K562 (cell line): ENCODE data around the gene GMEB2.

Experiments
- CTCF ChIP-seq, 3 experiments: IDR thresholded peaks in 2 of 3; conservative IDR thresholded peaks in 1 of 3; 2 replicates each; pipeline ENCODE4 v1.5.1; 2011 to 2012; ENCODE audit warnings: low read length in 3 of 3, mild to moderate bottlenecking in 3 of 3, control low read depth in 2 of 3, improper control_type of control experiment in 1 of 3, inconsistent platforms in 1 of 3, low read depth in 1 of 3, mixed read lengths in 1 of 3, moderate library complexity in 1 of 3; ENCODE audit not compliant: insufficient read depth in 2 of 3
- DMBX1 ChIP-seq: fragments of 250-450 bp; sonication (Bioruptor Pico); IDR thresholded peaks from 2 replicates; pipeline ENCODE4 v1.8.0; 2022; ENCODE audit warnings: inconsistent platforms, mild to moderate bottlenecking, moderate library complexity, borderline replicate concordance
- DPF2 ChIP-seq: fragments of 450-650 bp; IDR thresholded peaks from 2 replicates; pipeline ENCODE4 v1.6.1; 2016
- EHMT2 ChIP-seq: fragments of 450-650 bp; IDR thresholded peaks from 2 replicates; pipeline ENCODE4 v1.6.1; 2018; ENCODE audit warnings: antibody characterized with exemption
- FOXM1 ChIP-seq, 2 experiments: fragments of 450-650 bp in 1 of 2; sonication (generic) in 1 of 2; formaldehyde crosslinking in 1 of 2; IDR thresholded peaks; 2 replicates each; pipeline versions ENCODE4 v1.6.1 to v1.9.0; 2017 to 2022; ENCODE audit warnings: low read depth in 2 of 2, mild to moderate bottlenecking in 2 of 2, missing genetic modification reagents in 1 of 2, moderate library complexity in 1 of 2
- JUN ChIP-seq, 2 experiments: sonication (generic) in 1 of 2; formaldehyde crosslinking in 1 of 2; IDR thresholded peaks; 2 replicates each; pipeline versions ENCODE4 v1.6.1 to v1.8.0; 2012 to 2022; ENCODE audit warnings: borderline replicate concordance in 2 of 2, mild to moderate bottlenecking in 2 of 2, improper control_type of control experiment in 1 of 2, low read depth in 1 of 2, low read length in 1 of 2, missing genetic modification reagents in 1 of 2
- NFYB ChIP-seq: IDR thresholded peaks from 2 replicates; pipeline ENCODE4 v1.6.1; 2011; ENCODE audit warnings: mild to moderate bottlenecking, moderate library complexity; ENCODE audit not compliant: insufficient read length; ENCODE audit errors: extremely low read depth
- POLR2A ChIP-seq: fragments of 450-650 bp; conservative IDR thresholded peaks from 2 replicates; pipeline ENCODE4 v1.6.1; 2016
- SIN3A ChIP-seq, 2 experiments: fragments of 150-350 bp in 1 of 2; IDR thresholded peaks; 2 replicates each; pipeline ENCODE4 v1.6.1; 2011 to 2016; ENCODE audit warnings: borderline replicate concordance in 2 of 2, low read depth in 2 of 2, low read length in 2 of 2, mild to moderate bottlenecking in 2 of 2, moderate library complexity in 2 of 2; ENCODE audit not compliant: control insufficient read depth in 1 of 2
- TAF1 ChIP-seq: IDR thresholded peaks from 2 replicates; pipeline ENCODE4 v1.6.1; 2011; ENCODE audit warnings: mild to moderate bottlenecking, low read length, moderate library complexity; ENCODE audit not compliant: insufficient read depth, control insufficient read depth, severe bottlenecking; ENCODE audit errors: extremely low read depth
- TGIF2 ChIP-seq: sonication (generic); formaldehyde crosslinking; IDR thresholded peaks from 2 replicates; pipeline ENCODE4 v1.8.1; 2022; ENCODE audit warnings: mild to moderate bottlenecking, missing genetic modification reagents, moderate library complexity
- ZFX ChIP-seq: sonication (generic); formaldehyde crosslinking; IDR thresholded peaks from 2 replicates; pipeline ENCODE4 v1.8.0; 2022; ENCODE audit warnings: mild to moderate bottlenecking, missing genetic modification reagents, moderate library complexity
- TF ChIP-seq, protein P1 (sequence below): fragments of 450-650 bp; conservative IDR thresholded peaks from 2 replicates; pipeline ENCODE4 v1.6.1; 2016; ENCODE audit warnings: missing genetic modification characterization, low read depth, mild to moderate bottlenecking, missing compliant biosample characterization, moderate library complexity

- no peak for TF ChIP-seq JUN (IDR thresholded peaks at IDR 0.05; ENCODE audit: borderline replicate concordance, low read depth, low read length)
- TF ChIP-seq JUN (CRISPR knock-in tag; IDR thresholded peaks at IDR 0.05; ENCODE audit: borderline replicate concordance), result no peak
- no peak for TF ChIP-seq TGIF2
- no peak for TF ChIP-seq CTCF (IDR thresholded peaks at IDR 0.05 in 2 of 3, conservative IDR thresholded peaks at IDR 0.05 in 1 of 3; ENCODE audit: insufficient read depth in 2 of 3, low read depth in 1 of 3, low read length in 3 of 3)
- no peak for TF ChIP-seq EHMT2
- no peak for TF ChIP-seq SIN3A (IDR thresholded peaks at IDR 0.05; ENCODE audit: borderline replicate concordance in 2 of 2, control insufficient read depth in 1 of 2, low read depth in 2 of 2, low read length in 2 of 2)
- TF ChIP-seq FOXM1 (IDR thresholded peaks at IDR 0.05; ENCODE audit: low read depth), result no peak
- TF ChIP-seq FOXM1 (CRISPR knock-in tag; IDR thresholded peaks at IDR 0.05; ENCODE audit: low read depth), result no peak
- no peak for TF ChIP-seq POLR2A
- TF ChIP-seq DMBX1 (CRISPR knock-in tag), result no peak
- TF ChIP-seq DPF2, result no peak
- no peak for TF ChIP-seq NFYB
- TF ChIP-seq TAF1, result no peak
- TF ChIP-seq ZFX (CRISPR knock-in tag), result no peak
- TF ChIP-seq, protein P1, sequence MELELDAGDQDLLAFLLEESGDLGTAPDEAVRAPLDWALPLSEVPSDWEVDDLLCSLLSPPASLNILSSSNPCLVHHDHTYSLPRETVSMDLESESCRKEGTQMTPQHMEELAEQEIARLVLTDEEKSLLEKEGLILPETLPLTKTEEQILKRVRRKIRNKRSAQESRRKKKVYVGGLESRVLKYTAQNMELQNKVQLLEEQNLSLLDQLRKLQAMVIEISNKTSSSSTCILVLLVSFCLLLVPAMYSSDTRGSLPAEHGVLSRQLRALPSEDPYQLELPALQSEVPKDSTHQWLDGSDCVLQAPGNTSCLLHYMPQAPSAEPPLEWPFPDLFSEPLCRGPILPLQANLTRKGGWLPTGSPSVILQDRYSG (tag), result no peak
These were observed 79.0 kb downstream of the GMEB2 start, which contains the start of gene SRMS for GRCh38 chr20:63547725-63548480.
